Breast epithelium (tissue), 4 donors: Measurements from ENCODE around the gene RAI1. TPM values are rescaled to one million over a fixed set of nuclear protein-coding genes. Genes with fewer than 3 reads are reported as not detected.

Experiments
- DNase-seq, 2 donors: peaks; one replicate each; pipeline ENCODE4 v3.0.0-alpha.2; 2019; ENCODE audit warnings: low spot score in 2 of 2
- H3K27ac ChIP-seq, 2 donors: fragments of 200-600 bp; sonication (generic) in 1 of 2; one replicate each; pipeline ENCODE4 v1.5.1; 2016 to 2019; ENCODE audit warnings: mild to moderate bottlenecking in 1 of 2
- H3K27me3 ChIP-seq, 2 donors: fragments of 200-600 bp; sonication (generic) in 1 of 2; one replicate each; pipeline versions ENCODE4 v1.5.1 to v1.6.0; 2017 to 2019; ENCODE audit warnings: control low read depth in 1 of 2, mild to moderate bottlenecking in 1 of 2
- H3K36me3 ChIP-seq: fragments of 200-600 bp; one replicate; pipeline ENCODE4 v1.5.1; 2019
- H3K4me1 ChIP-seq, 2 donors: fragments of 200-600 bp; sonication (generic); one replicate each; pipeline ENCODE4 v1.5.1; 2016 to 2019; ENCODE audit warnings: control low read depth in 1 of 2
- H3K4me3 ChIP-seq, 3 donors: fragments of 200-600 bp; sonication (generic); 1 replicate in 2 of 3; 2 replicates in 1 of 3; pipeline ENCODE4 v1.5.1; 2016 to 2019; ENCODE audit warnings: mild to moderate bottlenecking in 3 of 3, moderate library complexity in 2 of 3
- H3K9me3 ChIP-seq, 2 donors: fragments of 200-600 bp; sonication (generic) in 1 of 2; one replicate each; pipeline ENCODE4 v1.5.1; 2016 to 2019; ENCODE audit warnings: control low read depth in 1 of 2
- CTCF ChIP-seq, 3 donors: fragments of 450-650 bp; IDR thresholded peaks; one replicate each; pipeline ENCODE4 v1.5.1; 2016 to 2017; ENCODE audit warnings: antibody characterized with exemption in 3 of 3, mild to moderate bottlenecking in 3 of 3, moderate library complexity in 3 of 3
- POLR2A ChIP-seq: fragments of 450-650 bp; IDR thresholded peaks from one replicate; pipeline ENCODE4 v1.6.1; 2016; ENCODE audit warnings: antibody characterized with exemption, mild to moderate bottlenecking, moderate library complexity
- POLR2AphosphoS5 ChIP-seq, 3 donors: sonication (generic); formaldehyde crosslinking; IDR thresholded peaks; one replicate each; pipeline ENCODE4 v1.6.1; 2017; ENCODE audit warnings: antibody characterized with exemption in 3 of 3
- intact Hi-C: fragments of 100-400 bp; cut with DNase I; formaldehyde crosslinking; loops from one replicate; pipeline ENCODE4 v1.15.1; 2023; ENCODE audit warnings: low total_unique reads
- total RNA-seq, 3 donors: library from RNA; depleted of rRNA; stranded (reverse); fragments of >200 nt; gene quantifications; one replicate each; pipeline ENCODE4 v1.1.0, GENCODE V29; 2016

Gene RAI1
- total RNA-seq, 3 donors from 2014 or later, result 5.6 to 25.6 (median 20.6) TPM

- Histone ChIP-seq H3K9me3 (no peaks in the 10 kb centered on the region), H3K27ac (peak overlapping the region; percentile 84 to 85), H3K36me3 (no peaks in the 10 kb centered on the region), H3K4me1 (peaks cover 17 to 57% of the 10 kb centered on the region in 2 donors), H3K27me3 (no peaks in the 10 kb centered on the region), H3K4me3 (no peak overlapping the region)
- intact Hi-C loops, result no loop called here
- DNase-seq, result no peak
- TF ChIP-seq CTCF (IDR thresholded peaks at IDR 0.05), result no peak
- TF ChIP-seq POLR2AphosphoS5 (IDR thresholded peaks at IDR 0.05), result no peak
- no peak for TF ChIP-seq POLR2A
Measured at GRCh38 chr17:17826342-17826713, 145.1 kb downstream of the RAI1 start.

- no peaks in the 10 kb centered on the region for H3K36me3 ChIP-seq
- TF ChIP-seq POLR2A (no peak), CTCF (IDR thresholded peaks at IDR 0.05) (no peak), POLR2AphosphoS5 (IDR thresholded peaks at IDR 0.05) (no peak)
- no peak overlapping the region for H3K4me3 ChIP-seq
- H3K27me3 ChIP-seq, result no peaks in the 10 kb centered on the region
- peak overlapping the region; percentile 84 to 85 for H3K27ac ChIP-seq
- intact Hi-C loops, result no loop called here
- peak; percentile 72 to 88 for DNase-seq
- H3K9me3 ChIP-seq, result no peaks in the 10 kb centered on the region
- peaks cover 17 to 61% of the 10 kb centered on the region in 2 donors for H3K4me1 ChIP-seq
Measured at GRCh38 chr17:17826942-17827785, 145.9 kb downstream of the RAI1 start.

GRCh38 chr17:17827826-17828621, 146.8 kb downstream of the RAI1 start:
- DNase-seq, result no peak
- H3K27ac ChIP-seq, result peak overlapping the region; percentile 84 to 85
- intact Hi-C loops, result no loop called here
- no peak overlapping the region for H3K4me3 ChIP-seq
- no peaks in the 10 kb centered on the region for H3K9me3 ChIP-seq
- peaks cover 17 to 62% of the 10 kb centered on the region in 2 donors for H3K4me1 ChIP-seq
- TF ChIP-seq POLR2AphosphoS5 (IDR thresholded peaks at IDR 0.05), result no peak
- no peak for TF ChIP-seq CTCF (IDR thresholded peaks at IDR 0.05)
- TF ChIP-seq POLR2A, result no peak
- H3K27me3 ChIP-seq, result no peaks in the 10 kb centered on the region
- H3K36me3 ChIP-seq, result no peaks in the 10 kb centered on the region

GRCh38 chr17:17830269-17830567, 149.0 kb downstream of the RAI1 start:
- Histone ChIP-seq H3K9me3 (no peaks in the 10 kb centered on the region), H3K27me3 (no peaks in the 10 kb centered on the region), H3K27ac (peak overlapping the region; percentile 84 to 92), H3K36me3 (no peaks in the 10 kb centered on the region), H3K4me1 (peaks cover 3 to 54% of the 10 kb centered on the region in 2 donors), H3K4me3 (no peak overlapping the region)
- intact Hi-C loops, result loop anchor here (10.0 kb wide), 1 partner anchor 375 kb away; no protein-coding TSS in a partner anchor
- DNase-seq, result no peak
- TF ChIP-seq POLR2AphosphoS5 (IDR thresholded peaks at IDR 0.05) (no peak), POLR2A (no peak), CTCF (IDR thresholded peaks at IDR 0.05) (no peak)

GRCh38 chr17:17830740-17831207, 149.5 kb downstream of the RAI1 start:
- Histone ChIP-seq H3K4me1 (peaks cover 0 to 56% of the 10 kb centered on the region in 2 donors), H3K36me3 (no peaks in the 10 kb centered on the region), H3K4me3 (no peak overlapping the region), H3K27ac (peak overlapping the region; percentile 84 to 92), H3K9me3 (no peaks in the 10 kb centered on the region), H3K27me3 (no peaks in the 10 kb centered on the region)
- no peak for TF ChIP-seq POLR2AphosphoS5 (IDR thresholded peaks at IDR 0.05)
- TF ChIP-seq CTCF (IDR thresholded peaks at IDR 0.05), result no peak
- no peak for TF ChIP-seq POLR2A
- intact Hi-C loops, result loop anchor here (10.0 kb wide), 1 partner anchor 374 kb away; no protein-coding TSS in a partner anchor
- DNase-seq, result no peak
